ENCODE measurements around the gene CPSF3.

CPSF3 gene

GRCh38 chr2:9518163-9518562 lies 94.7 kb downstream of the CPSF3 start:
- Histone ChIP-seq H2AK5ac (ENCODE audit: low read length, severe bottlenecking) (no peak overlapping the region), H3K36me3 (ENCODE audit: control insufficient read depth in 1 of 2, insufficient read depth in 2 of 2, low read depth in 1 of 2, low read length in 2 of 2) (peaks cover 25 to 86% of the 10 kb centered on the region in 2 experiments), H4K8ac (ENCODE audit: low read length) (no peak overlapping the region), H3K27me3 (ENCODE audit: control insufficient read depth in 1 of 2, insufficient read depth in 1 of 2, low read length in 2 of 2) (no peaks in the 10 kb centered on the region), H3K18ac (ENCODE audit: low read depth in 1 of 2, low read length in 2 of 2) (no peak overlapping the region), H3K79me1 (replicated peaks; ENCODE audit: low read length, poor library complexity, severe bottlenecking) (peaks cover 24% of the 10 kb centered on the region), H2BK15ac (ENCODE audit: low read depth, poor library complexity, severe bottlenecking) (no peak overlapping the region), H3K9ac (ENCODE audit: low read length) (no peak overlapping the region), H3K4me1 (ENCODE audit: control insufficient read depth, insufficient read depth, low read depth, low read length) (no peaks in the 10 kb centered on the region), H3K23ac (ENCODE audit: low read length in 2 of 2) (peak overlapping the region in 1 of 2 experiments; percentile 23), H2AFZ (ENCODE audit: low read depth, low read length) (no peak overlapping the region), H3K27ac (ENCODE audit: low read length, poor library complexity, severe bottlenecking) (no peak overlapping the region), H3K4me2 (ENCODE audit: low read length, poor library complexity, severe bottlenecking) (no peak overlapping the region), H3K4ac (ENCODE audit: low read depth in 1 of 2, low read length in 2 of 2) (no peak overlapping the region), H3K14ac (ENCODE audit: low read length in 2 of 2) (no peak overlapping the region), H4K91ac (ENCODE audit: low read length) (no peak overlapping the region), H2BK12ac (ENCODE audit: low read length in 2 of 2) (no peak overlapping the region), H2BK120ac (ENCODE audit: low read depth, low read length) (no peak overlapping the region), H3K9me3 (ENCODE audit: control insufficient read depth, low read length) (no peaks in the 10 kb centered on the region), H3K4me3 (ENCODE audit: insufficient read depth in 1 of 2, low read depth in 1 of 2, low read length in 2 of 2) (no peak overlapping the region), H2BK5ac (ENCODE audit: low read depth, low read length, poor library complexity, severe bottlenecking) (no peak overlapping the region)
- no peak for DNase-seq
- WGBS: 95% methylated on average over 3 of the region's 3 CpGs

DNA sequence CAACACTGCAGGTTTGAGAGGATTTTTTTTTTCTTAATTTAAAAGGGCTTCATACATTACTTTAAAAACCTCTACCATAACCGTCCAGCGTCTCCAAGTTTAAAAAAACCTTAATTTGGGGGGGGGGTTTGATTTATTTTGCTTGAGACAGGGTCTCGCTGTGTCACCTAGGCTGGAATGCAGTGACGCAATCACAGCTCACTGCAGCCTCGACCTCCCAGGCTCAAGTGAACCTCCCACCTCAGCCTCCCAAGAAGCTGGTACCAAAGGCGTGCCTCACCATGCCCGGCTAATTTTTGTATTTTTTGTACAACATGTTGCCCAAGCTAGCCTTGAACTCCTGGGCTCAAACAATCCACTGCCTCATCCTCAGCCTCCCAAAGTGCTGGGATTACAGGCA lies 95.3 kb downstream of the CPSF3 start:
- peak overlapping the region; percentile 23 for H4K91ac ChIP-seq (ENCODE audit: low read length)
- no peak overlapping the region for H3K23ac ChIP-seq (ENCODE audit: low read length in 2 of 2)
- H3K4ac ChIP-seq (ENCODE audit: low read depth in 1 of 2, low read length in 2 of 2): no peak overlapping the region
- no peak for DNase-seq
- WGBS: 97% methylated on average over 6 of the region's 7 CpGs
- H3K14ac ChIP-seq (ENCODE audit: low read length in 2 of 2): no peak overlapping the region
- H2BK12ac ChIP-seq (ENCODE audit: low read length in 2 of 2): no peak overlapping the region
- no peaks in the 10 kb centered on the region for H3K9me3 ChIP-seq (ENCODE audit: control insufficient read depth, low read length)
- H2AFZ ChIP-seq (ENCODE audit: low read depth, low read length): no peak overlapping the region
- no peak overlapping the region for H2AK5ac ChIP-seq (ENCODE audit: low read length, severe bottlenecking)
- no peak overlapping the region for H3K27ac ChIP-seq (ENCODE audit: low read length, poor library complexity, severe bottlenecking)
- H3K18ac ChIP-seq (ENCODE audit: low read depth in 1 of 2, low read length in 2 of 2): peak overlapping the region in 1 of 2 experiments; percentile 22
- no peak overlapping the region for H2BK5ac ChIP-seq (ENCODE audit: low read depth, low read length, poor library complexity, severe bottlenecking)
- H3K36me3 ChIP-seq (ENCODE audit: control insufficient read depth in 1 of 2, insufficient read depth in 2 of 2, low read depth in 1 of 2, low read length in 2 of 2): peaks cover 20 to 87% of the 10 kb centered on the region in 2 experiments
- no peaks in the 10 kb centered on the region for H3K4me1 ChIP-seq (ENCODE audit: control insufficient read depth, insufficient read depth, low read depth, low read length)
- no peaks in the 10 kb centered on the region for H3K27me3 ChIP-seq (ENCODE audit: control insufficient read depth in 1 of 2, insufficient read depth in 1 of 2, low read length in 2 of 2)
- H3K9ac ChIP-seq (ENCODE audit: low read length): no peak overlapping the region
- H3K79me1 ChIP-seq (replicated peaks; ENCODE audit: low read length, poor library complexity, severe bottlenecking): peaks cover 25% of the 10 kb centered on the region
- H2BK15ac ChIP-seq (ENCODE audit: low read depth, poor library complexity, severe bottlenecking): no peak overlapping the region
- H2BK120ac ChIP-seq (ENCODE audit: low read depth, low read length): no peak overlapping the region
- H3K4me3 ChIP-seq (ENCODE audit: insufficient read depth in 1 of 2, low read depth in 1 of 2, low read length in 2 of 2): no peak overlapping the region
- peak overlapping the region; percentile 39 for H4K8ac ChIP-seq (ENCODE audit: low read length)
- H3K4me2 ChIP-seq (ENCODE audit: low read length, poor library complexity, severe bottlenecking): no peak overlapping the region

DNA sequence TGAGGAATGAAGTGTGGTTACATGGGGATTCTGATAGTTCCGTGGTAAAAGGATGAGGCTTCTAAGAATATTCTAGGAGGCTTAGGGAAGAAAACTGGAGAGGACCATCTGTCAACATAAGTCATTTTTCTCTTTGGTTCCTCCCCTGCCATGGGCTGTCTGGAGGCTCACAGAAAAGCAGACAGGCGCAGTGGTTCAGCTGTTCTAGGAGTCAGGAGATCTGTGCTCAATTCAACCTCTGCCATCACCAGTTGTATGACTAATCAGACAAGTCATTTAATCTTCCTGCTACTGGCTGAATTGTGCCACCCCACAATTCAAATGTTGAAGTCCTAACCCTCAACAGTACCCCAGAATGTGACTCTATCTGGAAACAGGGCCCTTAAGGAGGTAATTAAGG lies 95.8 kb downstream of the CPSF3 start:
- no peak overlapping the region for H3K4me3 ChIP-seq (ENCODE audit: insufficient read depth in 1 of 2, low read depth in 1 of 2, low read length in 2 of 2)
- no peak overlapping the region for H4K8ac ChIP-seq (ENCODE audit: low read length)
- H3K4me2 ChIP-seq (ENCODE audit: low read length, poor library complexity, severe bottlenecking): no peak overlapping the region
- H2BK5ac ChIP-seq (ENCODE audit: low read depth, low read length, poor library complexity, severe bottlenecking): no peak overlapping the region
- H2BK120ac ChIP-seq (ENCODE audit: low read depth, low read length): no peak overlapping the region
- no peak overlapping the region for H2AFZ ChIP-seq (ENCODE audit: low read depth, low read length)
- DNase-seq: peak; percentile 30
- no peak overlapping the region for H4K91ac ChIP-seq (ENCODE audit: low read length)
- H3K79me1 ChIP-seq (replicated peaks; ENCODE audit: low read length, poor library complexity, severe bottlenecking): peaks cover 27% of the 10 kb centered on the region
- no peak overlapping the region for H3K9ac ChIP-seq (ENCODE audit: low read length)
- H2AK5ac ChIP-seq (ENCODE audit: low read length, severe bottlenecking): no peak overlapping the region
- H2BK12ac ChIP-seq (ENCODE audit: low read length in 2 of 2): no peak overlapping the region
- H3K23ac ChIP-seq (ENCODE audit: low read length in 2 of 2): no peak overlapping the region
- no peaks in the 10 kb centered on the region for H3K4me1 ChIP-seq (ENCODE audit: control insufficient read depth, insufficient read depth, low read depth, low read length)
- H3K9me3 ChIP-seq (ENCODE audit: control insufficient read depth, low read length): no peaks in the 10 kb centered on the region
- H3K27ac ChIP-seq (ENCODE audit: low read length, poor library complexity, severe bottlenecking): no peak overlapping the region
- H3K14ac ChIP-seq (ENCODE audit: low read length in 2 of 2): no peak overlapping the region
- H3K4ac ChIP-seq (ENCODE audit: low read depth in 1 of 2, low read length in 2 of 2): no peak overlapping the region
- H3K27me3 ChIP-seq (ENCODE audit: control insufficient read depth in 1 of 2, insufficient read depth in 1 of 2, low read length in 2 of 2): no peaks in the 10 kb centered on the region
- H3K18ac ChIP-seq (ENCODE audit: low read depth in 1 of 2, low read length in 2 of 2): no peak overlapping the region
- peaks cover 21 to 92% of the 10 kb centered on the region in 2 experiments for H3K36me3 ChIP-seq (ENCODE audit: control insufficient read depth in 1 of 2, insufficient read depth in 2 of 2, low read depth in 1 of 2, low read length in 2 of 2)
- H2BK15ac ChIP-seq (ENCODE audit: low read depth, poor library complexity, severe bottlenecking): no peak overlapping the region
- 86% methylated on average over 2 of the region's 2 CpGs for WGBS

Data from mesenchymal stem cell (in vitro differentiated cells and primary cell).